ENCODE results near the gene RBM3. TPM values are rescaled to one million over a fixed set of nuclear protein-coding genes. Genes with fewer than 3 reads are reported as not detected.
"Not testable (repeated sequence)": the region's sequence is repeated elsewhere in the genome, so short reads cannot be mapped to it uniquely, and the experiment has no call there.

The RBM3 gene
- total RNA-seq: 100 to 1,000 TPM; 245 to 255 TPM
- 272 TPM for polyA plus RNA-seq

DNA sequence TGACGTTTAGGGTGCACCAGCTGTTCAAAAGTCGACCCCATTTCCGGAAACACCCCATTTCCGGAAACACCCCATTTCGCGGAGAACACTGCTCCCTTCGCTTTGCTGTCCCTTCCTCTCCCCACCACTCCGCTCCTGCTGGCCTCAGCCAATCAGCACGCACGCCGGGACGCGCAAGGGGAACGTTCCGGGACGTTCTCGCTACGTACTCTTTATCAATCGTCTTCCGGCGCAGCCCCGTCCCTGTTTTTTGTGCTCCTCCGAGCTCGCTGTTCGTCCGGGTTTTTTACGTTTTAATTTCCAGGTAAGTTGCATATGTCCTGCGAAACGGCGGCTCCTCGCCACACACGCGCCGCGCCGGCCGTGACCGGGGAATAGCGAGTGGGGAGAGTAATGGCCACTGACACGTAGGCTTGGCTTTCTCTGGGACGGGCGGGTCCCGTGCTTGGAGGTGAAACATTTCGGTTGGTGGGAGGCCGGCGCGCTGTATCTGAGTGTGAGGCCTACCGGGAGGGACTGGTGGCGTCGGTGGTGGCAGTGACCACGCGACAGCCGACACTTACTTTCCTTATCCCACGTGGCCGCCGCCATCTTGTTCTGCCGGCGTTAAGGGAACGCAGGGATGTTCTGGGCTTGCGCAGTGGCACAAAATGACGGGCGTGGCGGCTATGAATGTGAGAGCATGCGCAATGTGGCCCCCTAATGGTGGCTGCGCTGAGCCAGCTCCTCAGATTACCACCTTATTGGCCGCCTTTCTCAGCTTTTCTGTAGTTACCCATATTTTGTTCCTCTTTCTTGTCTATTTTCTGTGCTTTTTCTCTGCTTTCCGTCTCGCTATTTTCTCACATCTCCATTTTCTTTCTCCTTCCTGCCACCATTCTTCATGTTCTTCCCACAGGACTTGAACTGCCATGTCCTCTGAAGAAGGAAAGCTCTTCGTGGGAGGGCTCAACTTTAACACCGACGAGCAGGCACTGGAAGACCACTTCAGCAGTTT, at the start of gene RBM3:
Gene RBM3 (plus strand): TSS at position 215 of the 997 bp plus-strand sequence. CDS start 697 bp downstream, at position 912.
- peaks cover 0 to 7% of the 10 kb centered on the region in 2 donors for H3K27me3 Mint-ChIP-seq
- Histone ChIP-seq H3K36me3 (ENCODE audit: insufficient read depth, low read length) (peaks cover 29% of the 10 kb centered on the region), H3K9me3 (ENCODE audit: low read length) (no peaks in the 10 kb centered on the region), H3K4me1 (ENCODE audit: insufficient read depth, low read length) (peaks cover 22% of the 10 kb centered on the region), H3K4me3 (ENCODE audit: low read length) (peak within 1 kb of the TSS; percentile 95), H3K27me3 (ENCODE audit: insufficient read depth, low read length, poor library complexity, severe bottlenecking) (no peaks in the 10 kb centered on the region), H3K27ac (ENCODE audit: low read depth, low read length) (peak within 1 kb of the TSS; percentile 99)
- peaks cover 0 to 2% (median 0%) of the 10 kb centered on the region in 5 donors for H3K9me3 Mint-ChIP-seq
- DNase-seq: peak; percentile 86 to 96 (median 91)
- ChIA-PET CTCF (interaction anchor here (1.2 kb wide), 1 partner anchor 35 kb away, joined by 5 read pairs; the partner anchor contains the start of gene TBC1D25), POLR2A (interaction anchor here (0.6 to 2.1 kb wide), 15 partner anchors 21 to 698 kb away, joined by 3 to 22 read pairs (median 3); partner anchors contain the start of genes EBP, FTSJ1, PQBP1 and TBC1D25)
- peaks cover 16 to 30% (median 19%) of the 10 kb centered on the region in 3 donors for H3K4me1 Mint-ChIP-seq
- peaks cover 0 to 55% (median 7%) of the 10 kb centered on the region in 3 donors for H3K36me3 Mint-ChIP-seq
- peak within 1 kb of the TSS; percentile 87 to 99 (median 98) for H3K4me3 Mint-ChIP-seq
- peak within 1 kb of the TSS; percentile 95 to 100 (median 99) for H3K27ac Mint-ChIP-seq

GRCh38 chrX:48525853-48526252, 48.4 kb upstream of the RBM3 start:
- POLR2A ChIA-PET; H3K27ac ChIP-seq (ENCODE audit: low read depth, low read length); H3K4me3 ChIP-seq (ENCODE audit: low read length); DNase-seq; H3K4me1 ChIP-seq (ENCODE audit: insufficient read depth, low read length); H3K9me3 Mint-ChIP-seq; H3K9me3 ChIP-seq (ENCODE audit: low read length); H3K27me3 ChIP-seq (ENCODE audit: insufficient read depth, low read length, poor library complexity, severe bottlenecking); H3K4me3 Mint-ChIP-seq; H3K36me3 ChIP-seq (ENCODE audit: insufficient read depth, low read length); H3K27me3 Mint-ChIP-seq: not testable (repeated sequence)
- peak overlapping the region in 1 of 8 donors; percentile 33 for H3K27ac Mint-ChIP-seq
- CTCF ChIA-PET: interaction anchor here (1.4 kb wide), 1 partner anchor 14 kb away, joined by 3 read pairs; no protein-coding TSS in a partner anchor
- peaks cover 10 to 24% (median 15%) of the 10 kb centered on the region in 3 donors for H3K4me1 Mint-ChIP-seq
- peaks cover 3 to 45% (median 7%) of the 10 kb centered on the region in 3 donors for H3K36me3 Mint-ChIP-seq

GRCh38 chrX:48530736-48531135, 43.5 kb upstream of the RBM3 start:
- Histone ChIP-seq H3K4me1 (ENCODE audit: insufficient read depth, low read length) (peaks cover 11% of the 10 kb centered on the region), H3K36me3 (ENCODE audit: insufficient read depth, low read length) (no peaks in the 10 kb centered on the region), H3K9me3 (ENCODE audit: low read length) (no peaks in the 10 kb centered on the region), H3K4me3 (ENCODE audit: low read length) (no peak overlapping the region), H3K27me3 (ENCODE audit: insufficient read depth, low read length, poor library complexity, severe bottlenecking) (no peaks in the 10 kb centered on the region), H3K27ac (ENCODE audit: low read depth, low read length) (no peak overlapping the region)
- H3K9me3 Mint-ChIP-seq: no peaks in the 10 kb centered on the region
- H3K4me3 Mint-ChIP-seq: no peak overlapping the region
- H3K36me3 Mint-ChIP-seq: peaks cover 7 to 27% (median 8%) of the 10 kb centered on the region in 3 donors
- POLR2A ChIA-PET: no interaction called here
- no peak for DNase-seq
- no peaks in the 10 kb centered on the region for H3K27me3 Mint-ChIP-seq
- H3K4me1 Mint-ChIP-seq: peaks cover 9 to 16% (median 15%) of the 10 kb centered on the region in 3 donors
- H3K27ac Mint-ChIP-seq: no peak overlapping the region
- CTCF ChIA-PET: no interaction called here

GRCh38 chrX:48531358-48531959, 42.8 kb upstream of the RBM3 start:
- H3K9me3 Mint-ChIP-seq: no peaks in the 10 kb centered on the region
- Histone ChIP-seq H3K9me3 (ENCODE audit: low read length) (no peaks in the 10 kb centered on the region), H3K4me1 (ENCODE audit: insufficient read depth, low read length) (peaks cover 11% of the 10 kb centered on the region), H3K27me3 (ENCODE audit: insufficient read depth, low read length, poor library complexity, severe bottlenecking) (no peaks in the 10 kb centered on the region), H3K36me3 (ENCODE audit: insufficient read depth, low read length) (no peaks in the 10 kb centered on the region), H3K27ac (ENCODE audit: low read depth, low read length) (peak overlapping the region; percentile 16), H3K4me3 (ENCODE audit: low read length) (no peak overlapping the region)
- POLR2A ChIA-PET: no interaction called here
- CTCF ChIA-PET: no interaction called here
- H3K36me3 Mint-ChIP-seq: peaks cover 7 to 22% (median 8%) of the 10 kb centered on the region in 3 donors
- no peaks in the 10 kb centered on the region for H3K27me3 Mint-ChIP-seq
- peak overlapping the region; percentile 19 to 97 (median 88) for H3K27ac Mint-ChIP-seq
- DNase-seq: no peak
- H3K4me3 Mint-ChIP-seq: peak overlapping the region in 2 of 7 donors; percentile 11 to 22
- H3K4me1 Mint-ChIP-seq: peaks cover 9 to 16% (median 14%) of the 10 kb centered on the region in 3 donors

GRCh38 chrX:48532161-48532560, 42.1 kb upstream of the RBM3 start:
- CTCF ChIA-PET: no interaction called here
- POLR2A ChIA-PET: no interaction called here
- H3K9me3 Mint-ChIP-seq: no peaks in the 10 kb centered on the region
- H3K36me3 Mint-ChIP-seq: peaks cover 6 to 18% (median 7%) of the 10 kb centered on the region in 3 donors
- no peaks in the 10 kb centered on the region for H3K9me3 ChIP-seq (ENCODE audit: low read length)
- H3K36me3 ChIP-seq (ENCODE audit: insufficient read depth, low read length): no peaks in the 10 kb centered on the region
- H3K4me3 ChIP-seq (ENCODE audit: low read length): no peak overlapping the region
- peaks cover 8 to 12% (median 11%) of the 10 kb centered on the region in 3 donors for H3K4me1 Mint-ChIP-seq
- no peaks in the 10 kb centered on the region for H3K27me3 ChIP-seq (ENCODE audit: insufficient read depth, low read length, poor library complexity, severe bottlenecking)
- no peak for DNase-seq
- H3K4me3 Mint-ChIP-seq: no peak overlapping the region
- H3K4me1 ChIP-seq (ENCODE audit: insufficient read depth, low read length): peaks cover 11% of the 10 kb centered on the region
- peak overlapping the region in 6 of 8 donors; percentile 49 to 92 (median 86) for H3K27ac Mint-ChIP-seq
- H3K27ac ChIP-seq (ENCODE audit: low read depth, low read length): peak overlapping the region; percentile 43
- no peaks in the 10 kb centered on the region for H3K27me3 Mint-ChIP-seq

DNA sequence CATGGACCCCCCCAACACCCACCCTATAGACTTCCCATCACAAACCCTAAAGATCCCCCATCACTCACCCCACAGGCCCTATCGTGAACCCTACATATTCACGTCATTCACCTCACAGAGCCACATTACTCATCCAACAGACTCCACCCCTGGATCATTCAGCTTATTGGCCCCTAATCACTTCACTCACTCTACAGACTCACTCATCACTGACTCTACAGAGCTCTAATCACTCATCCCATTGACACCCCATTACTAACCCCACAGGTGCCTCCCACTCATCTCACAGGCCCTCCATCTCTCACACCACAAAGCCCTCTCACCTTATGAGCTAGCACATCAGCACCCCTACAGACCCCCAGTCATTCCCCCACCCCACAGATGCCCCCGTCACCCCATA, 41.1 kb upstream of the RBM3 start:
- H3K4me3 Mint-ChIP-seq: no peak overlapping the region
- no peak for DNase-seq
- H3K27ac Mint-ChIP-seq: peak overlapping the region in 2 of 8 donors; percentile 24 to 44
- ChIA-PET CTCF (no interaction called here), POLR2A (no interaction called here)
- H3K27ac ChIP-seq (ENCODE audit: low read depth, low read length): no peak overlapping the region
- H3K9me3 ChIP-seq (ENCODE audit: low read length): no peaks in the 10 kb centered on the region
- peaks cover 6 to 9% (median 7%) of the 10 kb centered on the region in 3 donors for H3K36me3 Mint-ChIP-seq
- peaks cover 11% of the 10 kb centered on the region for H3K4me1 ChIP-seq (ENCODE audit: insufficient read depth, low read length)
- H3K36me3 ChIP-seq (ENCODE audit: insufficient read depth, low read length): no peaks in the 10 kb centered on the region
- peaks cover 8 to 12% (median 11%) of the 10 kb centered on the region in 3 donors for H3K4me1 Mint-ChIP-seq
- no peak overlapping the region for H3K4me3 ChIP-seq (ENCODE audit: low read length)
- H3K9me3 Mint-ChIP-seq: no peaks in the 10 kb centered on the region
- H3K27me3 ChIP-seq (ENCODE audit: insufficient read depth, low read length, poor library complexity, severe bottlenecking): no peaks in the 10 kb centered on the region
- no peaks in the 10 kb centered on the region for H3K27me3 Mint-ChIP-seq

GRCh38 chrX:48538641-48539344, 35.5 kb upstream of the RBM3 start:
- peak in 1 of 5 donors; percentile 1 for DNase-seq
- H3K4me3 Mint-ChIP-seq: peak overlapping the region in 6 of 7 donors; percentile 85 to 94 (median 90)
- Histone ChIP-seq H3K36me3 (ENCODE audit: insufficient read depth, low read length) (no peaks in the 10 kb centered on the region), H3K4me3 (ENCODE audit: low read length) (no peak overlapping the region), H3K9me3 (ENCODE audit: low read length) (no peaks in the 10 kb centered on the region), H3K27ac (ENCODE audit: low read depth, low read length) (peak overlapping the region; percentile 89), H3K27me3 (ENCODE audit: insufficient read depth, low read length, poor library complexity, severe bottlenecking) (no peaks in the 10 kb centered on the region), H3K4me1 (ENCODE audit: insufficient read depth, low read length) (peaks cover 14% of the 10 kb centered on the region)
- ChIA-PET CTCF (interaction anchor here (1.0 to 2.4 kb wide), 7 partner anchors 17 to 456 kb away, joined by 3 to 11 read pairs (median 7); partner anchors contain the start of genes PORCN and RBM3), POLR2A (interaction anchor here (0.5 to 2.7 kb wide), 6 partner anchors 17 to 541 kb away, joined by 3 to 22 read pairs (median 3); partner anchors contain the start of genes EBP and RBM3)
- peaks cover 16 to 23% (median 18%) of the 10 kb centered on the region in 3 donors for H3K4me1 Mint-ChIP-seq
- peak overlapping the region in 7 of 8 donors; percentile 89 to 98 (median 96) for H3K27ac Mint-ChIP-seq
- H3K27me3 Mint-ChIP-seq: no peaks in the 10 kb centered on the region
- H3K9me3 Mint-ChIP-seq: no peaks in the 10 kb centered on the region
- H3K36me3 Mint-ChIP-seq: peaks cover 0 to 23% (median under 1%) of the 10 kb centered on the region in 3 donors

Measured in CD8-positive, alpha-beta memory T cell (primary cell).